Ishikawa (cell line): ENCODE results near the gene MBLAC2.

Experiments used
- CEBPB ChIP-seq: IDR thresholded peaks from 2 replicates; pipeline ENCODE4 v1.6.1; 2012
- CREB1 ChIP-seq: IDR thresholded peaks from 2 replicates; pipeline ENCODE4 v1.6.1; 2012; ENCODE audit warnings: low read depth
- EGR1 ChIP-seq: IDR thresholded peaks from 2 replicates; pipeline ENCODE4 v1.6.1; 2012
- EP300 ChIP-seq: IDR thresholded peaks from 2 replicates; pipeline ENCODE4 v1.6.1; 2012; ENCODE audit warnings: borderline replicate concordance
- FOXM1 ChIP-seq: IDR thresholded peaks from 2 replicates; pipeline ENCODE4 v1.6.1; 2012; ENCODE audit warnings: low read depth, borderline replicate concordance
- NFIC ChIP-seq: IDR thresholded peaks from 2 replicates; pipeline ENCODE4 v1.6.1; 2012
- RAD21 ChIP-seq: IDR thresholded peaks from 2 replicates; pipeline ENCODE4 v1.6.1; 2012; ENCODE audit warnings: low read depth
- TAF1 ChIP-seq: IDR thresholded peaks from 2 replicates; pipeline ENCODE4 v1.6.1; 2012; ENCODE audit warnings: low read depth, mild to moderate bottlenecking
- TCF12 ChIP-seq: IDR thresholded peaks from 2 replicates; pipeline ENCODE4 v1.6.1; 2012; ENCODE audit warnings: low read depth
- TEAD4 ChIP-seq: IDR thresholded peaks from 2 replicates; pipeline ENCODE4 v1.6.1; 2012
- YY1 ChIP-seq: IDR thresholded peaks from 2 replicates; pipeline ENCODE4 v1.6.1; 2012; ENCODE audit warnings: low read depth
- ZBTB7A ChIP-seq: IDR thresholded peaks from 2 replicates; pipeline ENCODE4 v1.6.1; 2012; ENCODE audit warnings: low read depth
- TF ChIP-seq, protein P1 (sequence below): IDR thresholded peaks from 2 replicates; pipeline ENCODE4 v1.6.1; 2012
- TF ChIP-seq, protein P2 (sequence below): IDR thresholded peaks from 2 replicates; pipeline ENCODE4 v1.6.1; 2012; ENCODE audit warnings: low read depth, mild to moderate bottlenecking
- TF ChIP-seq, protein P3 (sequence below): IDR thresholded peaks from 2 replicates; pipeline ENCODE4 v1.6.1; 2012

MBLAC2 gene

DNA sequence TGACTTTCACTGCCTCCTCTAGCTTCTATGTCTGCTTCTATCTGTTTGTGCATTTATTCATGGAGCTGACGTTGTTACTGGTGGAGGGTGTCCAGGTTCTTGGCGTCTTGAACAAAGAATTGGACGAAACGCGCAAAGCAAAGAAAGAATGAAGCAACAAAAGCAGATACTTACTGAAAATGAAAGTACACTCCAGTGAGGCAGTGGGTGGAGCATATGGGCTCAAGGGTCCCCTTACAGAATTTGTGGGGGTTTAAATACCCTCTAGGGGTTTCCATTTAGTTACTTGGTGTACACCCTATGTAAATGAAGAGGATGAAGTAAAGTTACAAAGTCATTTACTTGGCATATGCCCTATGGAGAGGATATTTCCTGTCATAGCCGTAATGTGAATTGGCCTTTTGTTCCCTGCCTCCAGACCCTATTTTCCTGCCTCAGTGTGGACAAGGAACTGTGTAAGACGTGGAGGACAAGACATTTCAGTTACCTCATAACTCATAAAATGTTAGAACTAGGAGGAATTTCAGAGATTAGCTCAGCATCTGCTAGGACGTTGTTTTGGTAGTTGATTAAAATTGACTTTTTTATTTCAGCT lies 3.1 kb upstream of the MBLAC2 start:
- TF ChIP-seq TAF1 (no peak), NFIC (no peak)
- TF ChIP-seq, protein P1, sequence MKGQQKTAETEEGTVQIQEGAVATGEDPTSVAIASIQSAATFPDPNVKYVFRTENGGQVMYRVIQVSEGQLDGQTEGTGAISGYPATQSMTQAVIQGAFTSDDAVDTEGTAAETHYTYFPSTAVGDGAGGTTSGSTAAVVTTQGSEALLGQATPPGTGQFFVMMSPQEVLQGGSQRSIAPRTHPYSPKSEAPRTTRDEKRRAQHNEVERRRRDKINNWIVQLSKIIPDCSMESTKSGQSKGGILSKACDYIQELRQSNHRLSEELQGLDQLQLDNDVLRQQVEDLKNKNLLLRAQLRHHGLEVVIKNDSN, result no peak

DNA sequence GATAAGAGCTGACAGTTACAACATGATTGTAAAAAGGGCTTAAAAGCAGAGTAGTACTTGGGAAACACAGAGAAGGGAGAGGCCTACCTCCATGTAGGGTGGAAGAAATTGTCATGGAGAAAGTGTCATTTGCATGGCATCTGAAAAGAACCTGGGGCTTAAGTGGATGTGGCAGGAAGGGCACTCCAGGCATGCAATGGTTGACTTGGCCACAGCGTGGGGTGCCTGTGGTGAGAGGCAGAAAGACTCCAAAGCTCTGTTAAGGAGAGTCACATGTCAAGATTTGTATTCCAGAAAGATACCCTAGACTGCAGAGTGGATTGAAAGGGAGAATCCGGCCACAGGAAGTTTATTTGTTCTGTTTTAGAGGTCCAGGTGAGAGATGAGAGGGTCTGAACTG lies 2.5 kb upstream of the MBLAC2 start:
- TF ChIP-seq NFIC (no peak), RAD21 (no peak), EP300 (no peak), TAF1 (no peak), CEBPB (no peak), YY1 (no peak), FOXM1 (no peak), TCF12 (no peak)
- TF ChIP-seq, protein P1, result no peak
- TF ChIP-seq, protein P2, sequence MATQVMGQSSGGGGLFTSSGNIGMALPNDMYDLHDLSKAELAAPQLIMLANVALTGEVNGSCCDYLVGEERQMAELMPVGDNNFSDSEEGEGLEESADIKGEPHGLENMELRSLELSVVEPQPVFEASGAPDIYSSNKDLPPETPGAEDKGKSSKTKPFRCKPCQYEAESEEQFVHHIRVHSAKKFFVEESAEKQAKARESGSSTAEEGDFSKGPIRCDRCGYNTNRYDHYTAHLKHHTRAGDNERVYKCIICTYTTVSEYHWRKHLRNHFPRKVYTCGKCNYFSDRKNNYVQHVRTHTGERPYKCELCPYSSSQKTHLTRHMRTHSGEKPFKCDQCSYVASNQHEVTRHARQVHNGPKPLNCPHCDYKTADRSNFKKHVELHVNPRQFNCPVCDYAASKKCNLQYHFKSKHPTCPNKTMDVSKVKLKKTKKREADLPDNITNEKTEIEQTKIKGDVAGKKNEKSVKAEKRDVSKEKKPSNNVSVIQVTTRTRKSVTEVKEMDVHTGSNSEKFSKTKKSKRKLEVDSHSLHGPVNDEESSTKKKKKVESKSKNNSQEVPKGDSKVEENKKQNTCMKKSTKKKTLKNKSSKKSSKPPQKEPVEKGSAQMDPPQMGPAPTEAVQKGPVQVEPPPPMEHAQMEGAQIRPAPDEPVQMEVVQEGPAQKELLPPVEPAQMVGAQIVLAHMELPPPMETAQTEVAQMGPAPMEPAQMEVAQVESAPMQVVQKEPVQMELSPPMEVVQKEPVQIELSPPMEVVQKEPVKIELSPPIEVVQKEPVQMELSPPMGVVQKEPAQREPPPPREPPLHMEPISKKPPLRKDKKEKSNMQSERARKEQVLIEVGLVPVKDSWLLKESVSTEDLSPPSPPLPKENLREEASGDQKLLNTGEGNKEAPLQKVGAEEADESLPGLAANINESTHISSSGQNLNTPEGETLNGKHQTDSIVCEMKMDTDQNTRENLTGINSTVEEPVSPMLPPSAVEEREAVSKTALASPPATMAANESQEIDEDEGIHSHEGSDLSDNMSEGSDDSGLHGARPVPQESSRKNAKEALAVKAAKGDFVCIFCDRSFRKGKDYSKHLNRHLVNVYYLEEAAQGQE, result no peak

DNA sequence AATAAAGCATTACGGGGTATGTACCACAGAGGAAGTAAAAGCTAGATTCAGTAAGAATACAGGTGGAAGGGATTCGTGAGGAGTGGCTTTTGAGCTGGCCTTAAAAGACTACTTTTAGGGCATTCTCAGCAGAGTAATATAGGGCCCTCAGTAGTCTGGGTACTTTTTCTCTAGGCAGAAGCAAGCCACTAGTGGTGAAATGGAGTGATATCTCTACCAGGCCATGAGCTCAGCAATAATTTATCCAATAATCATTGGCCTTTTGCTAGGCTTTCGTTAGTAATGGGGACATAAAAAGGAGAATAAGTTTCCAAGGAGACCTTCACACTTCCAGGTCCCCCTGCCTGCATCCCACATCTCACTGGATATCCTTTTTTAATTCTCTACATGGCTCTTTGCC lies 1.8 kb upstream of the MBLAC2 start:
- TF ChIP-seq, protein P2, result no peak
- TF ChIP-seq, protein P1, result no peak
- TF ChIP-seq EP300, result no peak
- TF ChIP-seq CEBPB, result no peak
- no peak for TF ChIP-seq NFIC
- TF ChIP-seq FOXM1, result no peak

DNA sequence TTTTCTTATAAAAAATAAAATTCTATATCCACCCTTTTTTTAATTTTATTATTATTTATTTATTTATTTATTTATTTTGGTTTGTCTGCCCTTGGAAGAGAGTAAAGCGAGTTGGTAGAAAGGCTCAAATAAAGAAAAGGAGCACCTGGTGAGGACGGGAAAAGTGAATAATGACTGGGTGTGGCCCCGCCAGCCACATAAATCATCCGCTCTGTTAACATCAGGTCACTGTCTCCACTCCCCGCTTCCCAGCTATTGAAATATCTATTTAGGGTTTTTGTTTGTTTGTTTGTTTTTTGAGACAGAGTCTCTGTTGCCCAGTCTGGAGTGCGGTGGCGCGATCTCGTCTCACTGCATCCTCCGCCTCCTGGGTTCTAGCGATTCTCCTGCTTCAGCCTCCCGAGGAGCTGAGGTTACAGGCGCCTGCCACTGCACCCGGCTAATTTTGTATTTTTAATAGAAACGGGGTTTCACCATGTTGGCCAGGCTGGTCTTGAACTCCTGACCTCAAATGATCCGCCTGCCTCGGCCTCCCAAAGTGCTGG lies 937 bp upstream of the MBLAC2 start:
- TF ChIP-seq TCF12, result no peak
- TF ChIP-seq RAD21, result no peak
- TF ChIP-seq, protein P2, result no peak
- TF ChIP-seq, protein P3, sequence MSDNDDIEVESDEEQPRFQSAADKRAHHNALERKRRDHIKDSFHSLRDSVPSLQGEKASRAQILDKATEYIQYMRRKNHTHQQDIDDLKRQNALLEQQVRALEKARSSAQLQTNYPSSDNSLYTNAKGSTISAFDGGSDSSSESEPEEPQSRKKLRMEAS, result no peak
- TF ChIP-seq, protein P1, result no peak
- TF ChIP-seq CREB1, result no peak
- TF ChIP-seq EP300, result no peak
- no peak for TF ChIP-seq CEBPB
- no peak for TF ChIP-seq FOXM1
- TF ChIP-seq TEAD4, result no peak
- no peak for TF ChIP-seq ZBTB7A
- TF ChIP-seq TAF1, result no peak
- TF ChIP-seq YY1, result no peak
- no peak for TF ChIP-seq EGR1
- no peak for TF ChIP-seq NFIC
